ENCODE results near the gene CLCN4.

The CLCN4 gene

DNA sequence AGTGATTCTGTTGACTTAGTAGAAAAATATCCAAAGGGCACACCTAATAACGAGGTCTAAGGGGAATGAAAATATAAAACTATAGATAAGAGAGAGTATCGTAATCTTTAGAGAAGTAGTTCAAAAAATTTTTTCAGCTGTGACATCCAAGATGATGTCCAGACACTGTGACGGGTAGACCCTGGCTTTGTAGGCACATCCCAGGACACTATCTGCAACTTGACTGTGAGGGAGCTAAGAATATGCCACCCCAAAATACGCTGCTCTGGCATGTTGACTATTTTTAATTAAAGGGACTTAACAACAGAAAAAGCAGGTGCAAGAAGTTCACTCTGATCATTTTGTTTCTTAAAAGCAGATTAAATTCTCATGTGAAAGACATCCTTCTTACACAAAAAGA, 89.5 kb downstream of the CLCN4 start:
- H3K79me2 ChIP-seq (ENCODE audit: insufficient read depth, low read length): no peaks in the 10 kb centered on the region

GRCh38 chrX:10246846-10247245, 90.1 kb downstream of the CLCN4 start:
- Histone ChIP-seq H3K9ac (ENCODE audit: low read depth, low read length, poor library complexity, severe bottlenecking) (no peak overlapping the region), H3K9me3 (ENCODE audit: insufficient read depth, low read depth, low read length) (no peaks in the 10 kb centered on the region), H3K9me2 (replicated peaks; ENCODE audit: low read depth, low read length) (no peaks in the 10 kb centered on the region), H3K79me2 (ENCODE audit: insufficient read depth, low read length) (no peaks in the 10 kb centered on the region), H3K4me3 (ENCODE audit: low read length, poor library complexity, severe bottlenecking) (no peak overlapping the region), H4K20me1 (ENCODE audit: insufficient read depth, low read length, poor library complexity, severe bottlenecking) (no peaks in the 10 kb centered on the region), H3K27me3 (ENCODE audit: insufficient read depth, low read length, poor library complexity, severe bottlenecking) (no peaks in the 10 kb centered on the region), H3K4me1 (ENCODE audit: insufficient read depth, low read length, poor library complexity, severe bottlenecking) (peaks cover 26% of the 10 kb centered on the region), H3K4me2 (ENCODE audit: low read depth, low read length, poor library complexity, severe bottlenecking) (no peak overlapping the region), H3F3A (ENCODE audit: low read depth) (peaks cover 3% of the 10 kb centered on the region; the same call in 1 of the 2 replicates), H2AFZ (ENCODE audit: low read length) (no peak overlapping the region), H3K36me3 (ENCODE audit: insufficient read depth, low read length) (no peaks in the 10 kb centered on the region)
- TF ChIP-seq EZH2phosphoT487 (IDR thresholded peaks at IDR 0.05; ENCODE audit: borderline replicate concordance) (no peak), CTCF (conservative IDR thresholded peaks at IDR 0.05; ENCODE audit: low read length) (no peak)

More for the DNA sequence above, 89.5 kb downstream of the CLCN4 start:
- Histone ChIP-seq H3F3A (ENCODE audit: low read depth) (peaks cover 3% of the 10 kb centered on the region; the same call in 1 of the 2 replicates), H3K9ac (ENCODE audit: low read depth, low read length, poor library complexity, severe bottlenecking) (no peak overlapping the region), H3K4me3 (ENCODE audit: low read length, poor library complexity, severe bottlenecking) (peak overlapping the region; percentile 31), H3K4me1 (ENCODE audit: insufficient read depth, low read length, poor library complexity, severe bottlenecking) (peaks cover 26% of the 10 kb centered on the region), H4K20me1 (ENCODE audit: insufficient read depth, low read length, poor library complexity, severe bottlenecking) (no peaks in the 10 kb centered on the region), H3K27me3 (ENCODE audit: insufficient read depth, low read length, poor library complexity, severe bottlenecking) (no peaks in the 10 kb centered on the region), H3K4me2 (ENCODE audit: low read depth, low read length, poor library complexity, severe bottlenecking) (peak overlapping the region; percentile 54), H2AFZ (ENCODE audit: low read length) (no peak overlapping the region), H3K9me2 (replicated peaks; ENCODE audit: low read depth, low read length) (no peaks in the 10 kb centered on the region), H3K9me3 (ENCODE audit: insufficient read depth, low read depth, low read length) (no peaks in the 10 kb centered on the region), H3K36me3 (ENCODE audit: insufficient read depth, low read length) (no peaks in the 10 kb centered on the region)
- TF ChIP-seq EZH2phosphoT487 (IDR thresholded peaks at IDR 0.05; ENCODE audit: borderline replicate concordance): no peak
- no peak for TF ChIP-seq CTCF (conservative IDR thresholded peaks at IDR 0.05; ENCODE audit: low read length)

DNA sequence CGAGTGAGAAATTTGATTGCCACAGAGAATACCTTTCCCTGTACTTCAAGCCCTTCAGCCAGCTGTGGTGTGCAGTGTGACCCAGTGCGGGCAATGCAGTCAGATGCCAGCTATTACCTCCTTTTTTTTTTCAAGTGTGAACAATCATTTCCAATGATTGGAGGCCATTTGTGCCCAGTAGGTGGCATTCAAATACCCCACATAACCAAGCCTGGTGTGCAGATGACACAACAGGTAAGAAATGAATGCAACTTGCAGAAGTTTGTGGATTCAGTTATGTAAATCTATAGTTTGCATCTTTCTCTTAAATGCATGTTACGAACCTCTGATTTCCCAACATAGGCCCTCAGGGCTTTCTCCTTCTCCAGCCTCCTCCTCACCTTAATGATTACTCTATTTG, 98.0 kb downstream of the CLCN4 start:
- no peaks in the 10 kb centered on the region for H3K4me1 ChIP-seq (ENCODE audit: insufficient read depth, low read length, poor library complexity, severe bottlenecking)

More for the DNA sequence above, 98.0 kb downstream of the CLCN4 start:
- Histone ChIP-seq H3K4me2 (ENCODE audit: low read depth, low read length, poor library complexity, severe bottlenecking) (no peak overlapping the region), H4K20me1 (ENCODE audit: insufficient read depth, low read length, poor library complexity, severe bottlenecking) (no peaks in the 10 kb centered on the region), H3K4me3 (ENCODE audit: low read length, poor library complexity, severe bottlenecking) (no peak overlapping the region), H3K9me2 (replicated peaks; ENCODE audit: low read depth, low read length) (no peaks in the 10 kb centered on the region), H3K79me2 (ENCODE audit: insufficient read depth, low read length) (no peaks in the 10 kb centered on the region), H3K9ac (ENCODE audit: low read depth, low read length, poor library complexity, severe bottlenecking) (no peak overlapping the region), H3K36me3 (ENCODE audit: insufficient read depth, low read length) (no peaks in the 10 kb centered on the region), H3K27me3 (ENCODE audit: insufficient read depth, low read length, poor library complexity, severe bottlenecking) (no peaks in the 10 kb centered on the region), H3F3A (ENCODE audit: low read depth) (no peaks in the 10 kb centered on the region), H2AFZ (ENCODE audit: low read length) (no peak overlapping the region), H3K9me3 (ENCODE audit: insufficient read depth, low read depth, low read length) (no peaks in the 10 kb centered on the region)
- TF ChIP-seq CTCF (conservative IDR thresholded peaks at IDR 0.05; ENCODE audit: low read length): peak; percentile 30
- TF ChIP-seq EZH2phosphoT487 (IDR thresholded peaks at IDR 0.05; ENCODE audit: borderline replicate concordance): no peak
